Measurements from ENCODE around the gene FDXR.

FDXR gene

GRCh38 chr17:74898376-74898946 lies 25.7 kb upstream of the FDXR start:
- TF ChIP-seq POLR2AphosphoS5 (IDR thresholded peaks at IDR 0.05; ENCODE audit: low read depth) (no peak), CTCF (IDR thresholded peaks at IDR 0.05; ENCODE audit: insufficient read depth, low read length) (no peak), REST (IDR thresholded peaks at IDR 0.05; ENCODE audit: insufficient replicate concordance, low read depth) (no peak), GABPA (IDR thresholded peaks at IDR 0.05; ENCODE audit: low read depth) (no peak), SPI1 (IDR thresholded peaks at IDR 0.05; ENCODE audit: borderline replicate concordance, low read depth) (no peak)
- Histone ChIP-seq H3K4me3 (replicated peaks; ENCODE audit: insufficient read depth, low read length) (no peak overlapping the region), H3K27ac (replicated peaks) (no peak overlapping the region), H3K27me3 (ENCODE audit: insufficient read depth, poor library complexity, severe bottlenecking) (peaks cover 21% of the 10 kb centered on the region)
- DNase-seq (ENCODE audit: low read depth in 1 of 2, low spot score in 1 of 2): no peak

- Histone ChIP-seq H3K4me3 (replicated peaks; ENCODE audit: insufficient read depth, low read length) (no peak overlapping the region), H3K27ac (replicated peaks) (no peak overlapping the region), H3K27me3 (ENCODE audit: insufficient read depth, poor library complexity, severe bottlenecking) (peaks cover 35% of the 10 kb centered on the region)
- DNase-seq (ENCODE audit: low read depth in 1 of 2, low spot score in 1 of 2): no peak
- TF ChIP-seq CTCF (IDR thresholded peaks at IDR 0.05; ENCODE audit: insufficient read depth, low read length) (no peak), REST (IDR thresholded peaks at IDR 0.05; ENCODE audit: insufficient replicate concordance, low read depth) (no peak), SPI1 (IDR thresholded peaks at IDR 0.05; ENCODE audit: borderline replicate concordance, low read depth) (no peak)
Observed at GRCh38 chr17:74893936-74894671, 21.3 kb upstream of the FDXR start.

GRCh38 chr17:74892974-74893911 lies 20.4 kb upstream of the FDXR start, which contains the start of gene FADS6:
FADS6 (minus strand) TSS chr17:74893633; CDS start chr17:74893595, 38 bp downstream.
- DNase-seq (ENCODE audit: low read depth in 1 of 2, low spot score in 1 of 2): no peak
- no peak within 1 kb of the TSS for H3K4me3 ChIP-seq (replicated peaks; ENCODE audit: insufficient read depth, low read length)
- TF ChIP-seq GABPA (IDR thresholded peaks at IDR 0.05; ENCODE audit: low read depth) (no peak), POLR2AphosphoS5 (IDR thresholded peaks at IDR 0.05; ENCODE audit: low read depth) (no peak), CTCF (IDR thresholded peaks at IDR 0.05; ENCODE audit: insufficient read depth, low read length) (no peak), REST (IDR thresholded peaks at IDR 0.05; ENCODE audit: insufficient replicate concordance, low read depth) (no peak), SPI1 (IDR thresholded peaks at IDR 0.05; ENCODE audit: borderline replicate concordance, low read depth) (no peak)
- H3K27me3 ChIP-seq (ENCODE audit: insufficient read depth, poor library complexity, severe bottlenecking): peaks cover 35% of the 10 kb centered on the region
- H3K27ac ChIP-seq (replicated peaks): no peak within 1 kb of the TSS
